Mucosa of descending colon (tissue), 3 donors: Measurements from ENCODE around the gene RGS17. TPM values are rescaled to one million over a fixed set of nuclear protein-coding genes. Genes with fewer than 3 reads are reported as not detected.
"Not testable (repeated sequence)": the region's sequence is repeated elsewhere in the genome, so short reads cannot be mapped to it uniquely, and the experiment has no call there.

Experiments
- ATAC-seq: fragments of 200-7000 bp; cut with Tn5 transposase; one replicate; pipeline ENCODE4 v1.9.1; 2020; ENCODE audit warnings: mild to moderate bottlenecking, moderate library complexity
- DNase-seq, 3 donors: peaks; one replicate each; pipeline ENCODE4 v3.0.0-alpha.2; 2020
- H3K36me3 ChIP-seq: fragments of 200-600 bp; one replicate; pipeline ENCODE4 v1.8.0; 2021; ENCODE audit warnings: low read depth, mild to moderate bottlenecking
- H3K4me1 ChIP-seq: fragments of 200-600 bp; one replicate; pipeline ENCODE4 v1.8.0; 2021; ENCODE audit warnings: low read depth, mild to moderate bottlenecking
- H3K4me3 ChIP-seq: fragments of 200-600 bp; one replicate; pipeline ENCODE4 v1.8.0; 2021; ENCODE audit warnings: mild to moderate bottlenecking
- H3K9me3 ChIP-seq: fragments of 200-600 bp; one replicate; pipeline ENCODE4 v1.8.0; 2021; ENCODE audit warnings: mild to moderate bottlenecking
- intact Hi-C, 2 donors: fragments of 100-400 bp; cut with DNase I in 1 of 2; cut with micrococcal nuclease in 1 of 2; formaldehyde crosslinking; loops; one replicate each; pipeline versions ENCODE4 v1.11.0 to v1.11.1; 2022; cut with DNase I, micrococcal nuclease
- total RNA-seq, 3 donors: library from RNA; stranded (reverse); fragmentation: NEBNext Ultra II Directional in 2 of 3; extraction: Animal tissue kit (Norgen Biotek cat#: 25700) in 2 of 3; gene quantifications; one replicate each; pipeline versions ENCODE4 v1.2.1 to v1.2.4, GENCODE V29; 2021 to 2023
- TF ChIP-seq, protein P1 (sequence below): fragments of 200-600 bp; IDR thresholded peaks from one replicate; pipeline ENCODE4 v1.8.0; 2022; ENCODE audit warnings: antibody characterized with exemption, mild to moderate bottlenecking
- donor health status: DM: no; HTN: no; CAD: no; lungs with moderate emphysema.
- donor health status: DM: no; HTN: no; CAD: no.
- donor health status: DM: no; HTN: yes; CAD: no.

RGS17 gene
- total RNA-seq, 3 donors from 2014 or later = 0.28 to 0.43 (median 0.43) TPM

DNA sequence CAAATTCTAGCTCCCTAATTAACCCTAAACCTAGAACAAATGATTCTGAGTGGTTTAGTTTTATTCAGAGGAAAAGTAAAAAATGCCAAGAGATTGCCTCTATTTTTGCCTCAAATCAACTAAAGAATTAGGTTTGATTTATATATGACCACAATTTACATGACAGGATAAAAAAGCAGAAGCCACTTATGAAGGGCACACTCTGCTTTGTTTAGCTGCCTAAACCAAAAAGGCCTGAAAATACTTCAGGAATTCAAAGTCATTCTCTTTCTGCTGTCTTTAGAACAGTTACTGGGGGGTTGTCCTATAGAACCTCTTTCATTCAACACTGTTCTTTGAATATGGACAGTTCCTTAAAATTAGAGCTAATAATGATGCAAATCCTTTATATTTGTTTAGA, 153.5 kb downstream of the RGS17 start:
- intact Hi-C loops = no loop called here

DNA sequence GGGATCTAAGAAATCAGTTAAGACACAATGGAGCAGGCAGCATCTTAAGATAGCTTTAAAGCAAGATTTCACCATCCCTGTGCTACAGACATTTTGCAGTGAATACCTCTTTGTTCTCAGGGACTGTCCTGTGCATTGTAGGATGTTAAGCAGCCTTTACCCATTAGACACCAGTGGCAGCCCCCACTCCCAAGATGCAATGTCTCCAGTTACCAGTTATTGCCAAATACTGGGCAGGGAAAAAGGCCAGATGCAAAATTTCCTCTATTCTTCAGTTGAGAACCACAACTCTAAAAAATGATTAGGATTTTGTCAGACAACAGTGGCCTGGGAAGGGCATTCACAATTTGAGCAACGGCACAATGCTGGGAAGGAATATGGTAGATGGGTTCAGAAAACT, 154.3 kb downstream of the RGS17 start:
- intact Hi-C loops = no loop called here
- no peak overlapping the region for H3K4me3 ChIP-seq
- H3K36me3 ChIP-seq = no peaks in the 10 kb centered on the region
- peaks cover 5% of the 10 kb centered on the region for H3K4me1 ChIP-seq
- TF ChIP-seq, protein P1, sequence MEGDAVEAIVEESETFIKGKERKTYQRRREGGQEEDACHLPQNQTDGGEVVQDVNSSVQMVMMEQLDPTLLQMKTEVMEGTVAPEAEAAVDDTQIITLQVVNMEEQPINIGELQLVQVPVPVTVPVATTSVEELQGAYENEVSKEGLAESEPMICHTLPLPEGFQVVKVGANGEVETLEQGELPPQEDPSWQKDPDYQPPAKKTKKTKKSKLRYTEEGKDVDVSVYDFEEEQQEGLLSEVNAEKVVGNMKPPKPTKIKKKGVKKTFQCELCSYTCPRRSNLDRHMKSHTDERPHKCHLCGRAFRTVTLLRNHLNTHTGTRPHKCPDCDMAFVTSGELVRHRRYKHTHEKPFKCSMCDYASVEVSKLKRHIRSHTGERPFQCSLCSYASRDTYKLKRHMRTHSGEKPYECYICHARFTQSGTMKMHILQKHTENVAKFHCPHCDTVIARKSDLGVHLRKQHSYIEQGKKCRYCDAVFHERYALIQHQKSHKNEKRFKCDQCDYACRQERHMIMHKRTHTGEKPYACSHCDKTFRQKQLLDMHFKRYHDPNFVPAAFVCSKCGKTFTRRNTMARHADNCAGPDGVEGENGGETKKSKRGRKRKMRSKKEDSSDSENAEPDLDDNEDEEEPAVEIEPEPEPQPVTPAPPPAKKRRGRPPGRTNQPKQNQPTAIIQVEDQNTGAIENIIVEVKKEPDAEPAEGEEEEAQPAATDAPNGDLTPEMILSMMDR = no peak
- no peak for DNase-seq
- no peak for ATAC-seq
- H3K9me3 ChIP-seq = no peaks in the 10 kb centered on the region

More for the DNA sequence above, 153.5 kb downstream of the RGS17 start:
- Histone ChIP-seq H3K4me1 (peaks cover 13% of the 10 kb centered on the region), H3K36me3 (no peaks in the 10 kb centered on the region), H3K4me3 (no peak overlapping the region), H3K9me3 (no peaks in the 10 kb centered on the region)
- DNase-seq = no peak
- TF ChIP-seq, protein P1 = no peak
- no peak for ATAC-seq

DNA sequence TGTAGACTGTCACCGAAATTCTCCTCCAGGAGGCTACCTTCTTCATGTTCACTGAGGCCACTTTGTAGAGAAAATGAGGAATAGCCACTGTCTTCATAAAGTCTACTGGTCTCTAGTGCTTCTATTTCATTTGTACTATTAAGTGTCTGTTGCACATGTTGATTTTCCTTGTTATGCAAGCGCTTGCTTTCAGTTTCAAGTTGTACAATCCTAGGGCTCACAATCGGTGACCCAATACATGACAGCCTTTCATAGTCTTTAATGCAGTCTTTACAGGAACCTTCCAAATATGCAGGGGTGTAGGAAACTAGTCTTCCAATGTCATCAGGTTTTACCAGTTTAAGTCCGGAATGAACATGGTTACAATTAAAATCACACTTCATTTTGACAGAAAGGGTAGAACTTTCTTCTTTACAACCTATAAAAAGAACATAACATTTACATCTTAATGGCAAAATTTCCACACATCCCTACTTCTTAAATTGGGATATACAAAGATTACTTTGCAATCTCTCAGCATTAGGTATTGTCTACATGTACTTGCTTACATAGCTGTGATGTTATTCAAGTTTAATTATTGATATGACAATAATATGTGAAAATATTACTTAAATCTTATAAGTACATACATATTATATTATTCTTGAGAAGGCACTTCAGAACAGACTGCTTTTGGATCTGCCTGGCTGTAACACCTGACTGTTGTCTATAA, 155.7 kb downstream of the RGS17 start:
- ATAC-seq = peak; percentile 47
- Histone ChIP-seq H3K4me1 (no peaks in the 10 kb centered on the region), H3K4me3 (no peak overlapping the region), H3K36me3 (no peaks in the 10 kb centered on the region), H3K9me3 (no peaks in the 10 kb centered on the region)
- DNase-seq = peak in 1 of 3 donors; percentile 12
- TF ChIP-seq, protein P1 = no peak
- intact Hi-C loops = no loop called here

DNA sequence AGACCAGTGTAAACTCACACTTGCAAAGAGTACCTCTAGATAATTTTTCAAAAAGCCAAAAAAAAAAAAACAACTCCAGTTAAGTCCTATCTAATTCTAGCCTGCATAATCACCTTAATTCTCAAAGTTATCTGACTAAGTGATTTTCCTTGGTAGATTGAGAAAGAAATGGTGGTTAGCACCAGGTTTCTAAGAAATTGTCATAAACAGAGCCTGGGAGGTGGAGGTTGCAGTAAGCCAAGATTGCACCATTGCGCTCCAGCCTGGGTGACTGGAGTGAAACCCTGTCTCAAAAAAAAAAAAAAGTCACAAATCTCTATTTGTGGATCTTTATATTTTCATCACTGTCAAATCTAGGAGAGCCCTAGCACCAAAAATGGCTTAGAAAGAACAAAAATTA, 157.2 kb downstream of the RGS17 start:
- TF ChIP-seq, protein P1 = no peak
- intact Hi-C loops = no loop called here
- no peak overlapping the region for H3K4me3 ChIP-seq
- no peaks in the 10 kb centered on the region for H3K36me3 ChIP-seq
- H3K4me1 ChIP-seq = no peaks in the 10 kb centered on the region
- H3K9me3 ChIP-seq = no peaks in the 10 kb centered on the region
- ATAC-seq (no peak), DNase-seq (no peak)

DNA sequence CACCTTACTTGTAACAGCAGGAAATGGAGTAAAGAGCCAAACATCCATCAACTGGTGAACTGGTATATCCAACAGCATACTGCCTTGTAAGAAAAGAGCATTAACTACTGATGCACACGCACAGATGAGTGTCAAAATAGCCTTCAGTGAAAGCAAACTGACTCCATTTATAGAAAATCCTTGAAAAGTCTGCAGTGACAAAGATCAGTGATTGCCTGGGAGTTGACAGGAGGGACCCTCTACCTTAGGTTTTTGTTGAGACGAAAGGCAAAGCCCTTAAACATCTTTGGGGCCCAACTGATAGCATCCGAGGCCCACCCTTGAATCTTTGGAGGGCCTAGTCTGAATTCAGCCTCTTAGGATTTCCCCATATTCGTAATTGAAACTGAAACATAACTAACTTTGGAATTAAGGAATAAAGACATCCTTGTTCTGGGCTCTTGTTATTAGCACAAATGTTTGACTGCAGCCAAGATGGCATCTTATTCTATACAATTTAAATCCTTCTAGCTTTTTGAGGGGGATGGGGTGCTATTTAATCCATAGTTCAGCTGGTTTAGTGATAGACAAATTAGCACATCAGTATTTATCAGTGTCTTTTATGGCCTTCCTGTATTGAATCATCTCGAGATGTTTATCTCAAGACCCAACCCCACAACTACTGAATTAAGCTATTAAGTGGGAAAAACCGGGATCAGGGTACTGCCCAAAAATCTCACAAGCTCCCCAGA, 161.2 kb downstream of the RGS17 start:
- TF ChIP-seq, protein P1 = no peak
- H3K36me3 ChIP-seq = no peaks in the 10 kb centered on the region

DNA sequence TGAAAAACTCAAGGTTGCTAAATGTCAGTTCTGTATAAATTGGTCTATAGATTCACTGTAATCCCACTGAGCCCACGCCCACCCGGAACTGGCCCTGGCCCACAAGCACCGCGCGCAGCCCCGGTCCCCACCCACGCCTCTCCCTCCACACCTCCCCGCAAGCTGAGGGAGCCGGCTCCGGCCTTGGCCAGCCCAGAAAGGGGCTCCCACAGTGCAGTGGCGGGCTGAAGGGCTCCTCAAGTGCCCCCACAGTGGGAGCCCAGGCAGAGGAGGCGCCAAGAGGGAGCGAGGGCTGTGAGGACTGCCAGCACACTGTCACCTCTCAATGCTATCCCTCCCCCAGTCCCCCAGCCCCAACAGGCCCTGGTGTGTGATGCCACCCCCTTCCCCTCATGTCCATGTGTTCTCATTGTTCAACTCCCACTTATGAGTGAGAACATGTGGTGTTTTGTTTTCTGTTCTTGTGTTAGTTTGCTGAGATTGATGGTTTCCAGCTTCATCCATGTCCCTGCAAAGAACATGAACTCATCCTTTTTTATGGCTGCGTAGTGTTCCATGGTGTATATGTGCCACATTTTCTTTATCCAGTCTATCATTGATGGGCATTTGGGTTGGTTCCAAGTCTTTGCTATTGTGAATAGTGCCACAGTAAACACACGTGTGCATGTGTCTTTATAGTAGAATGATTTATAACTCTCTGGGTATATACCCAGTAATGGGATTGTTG, 164.8 kb downstream of the RGS17 start:
- H3K9me3 ChIP-seq, H3K4me1 ChIP-seq, ATAC-seq, H3K36me3 ChIP-seq, H3K4me3 ChIP-seq, intact Hi-C loops, DNase-seq: not testable (repeated sequence)

More for the DNA sequence above, 161.2 kb downstream of the RGS17 start:
- intact Hi-C loops = no loop called here
- no peak for DNase-seq
- H3K4me1 ChIP-seq = no peaks in the 10 kb centered on the region
- no peak for ATAC-seq
- no peaks in the 10 kb centered on the region for H3K9me3 ChIP-seq
- H3K4me3 ChIP-seq = no peak overlapping the region
